ENCODE data around the gene CDK11A.
A peak's percentile ranks its signal among the peaks of the same experiment; 100 is the strongest.
"Not testable (repeated sequence)": the region's sequence is repeated elsewhere in the genome, so short reads cannot be mapped to it uniquely, and the experiment has no call there.

CDK11A gene

GRCh38 chr1:1692714-1693647, 31.2 kb downstream of the CDK11A start, which contains the start of gene SLC35E2B:
Gene SLC35E2B (minus strand): TSS chr1:1692795. CDS start chr1:1676699, 16,096 bp downstream.
- not testable (repeated sequence) for H3K27me3 Mint-ChIP-seq (ENCODE audit: low read depth); H3K4me1 Mint-ChIP-seq (ENCODE audit: low read depth); H3K36me3 Mint-ChIP-seq (ENCODE audit: low read depth); H3K9me3 Mint-ChIP-seq
- Mint-ChIP-seq H3K4me3 (peak within 1 kb of the TSS; percentile 82), H3K27ac (peak within 1 kb of the TSS; percentile 96)
- peak; percentile 94 for DNase-seq (ENCODE audit: low spot score)

- Mint-ChIP-seq H3K4me3 (peak overlapping the region; percentile 82), H3K27ac (peak overlapping the region; percentile 96)
- not testable (repeated sequence) for H3K27me3 Mint-ChIP-seq (ENCODE audit: low read depth); H3K4me1 Mint-ChIP-seq (ENCODE audit: low read depth); H3K9me3 Mint-ChIP-seq; H3K36me3 Mint-ChIP-seq (ENCODE audit: low read depth)
- DNase-seq (ENCODE audit: low spot score): peak; percentile 80
Measured at GRCh38 chr1:1692324-1692713, 31.8 kb downstream of the CDK11A start.

DNA sequence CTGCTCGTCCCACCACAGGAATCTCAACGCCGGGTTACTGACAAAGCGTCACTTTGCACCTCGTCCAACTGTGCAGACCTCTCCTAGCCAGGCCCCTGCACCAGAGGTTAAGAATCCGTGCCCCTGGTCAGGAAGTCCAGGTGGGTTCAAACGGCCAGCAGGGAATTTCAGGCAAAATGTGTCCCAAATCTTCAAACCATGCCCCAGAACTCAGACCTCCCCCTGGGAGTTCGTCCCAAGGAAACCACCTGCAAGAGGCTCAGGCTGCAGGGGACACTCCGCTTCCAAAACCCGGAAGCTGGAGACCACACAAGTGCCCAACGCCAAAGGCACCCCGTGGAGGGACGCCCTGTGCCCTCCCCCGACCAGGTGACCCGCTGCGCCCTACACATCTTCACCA, 32.7 kb downstream of the CDK11A start:
- not testable (repeated sequence) for H3K27me3 Mint-ChIP-seq (ENCODE audit: low read depth); H3K27ac Mint-ChIP-seq; H3K36me3 Mint-ChIP-seq (ENCODE audit: low read depth); H3K4me1 Mint-ChIP-seq (ENCODE audit: low read depth); H3K4me3 Mint-ChIP-seq; H3K9me3 Mint-ChIP-seq; DNase-seq (ENCODE audit: low spot score)

DNA sequence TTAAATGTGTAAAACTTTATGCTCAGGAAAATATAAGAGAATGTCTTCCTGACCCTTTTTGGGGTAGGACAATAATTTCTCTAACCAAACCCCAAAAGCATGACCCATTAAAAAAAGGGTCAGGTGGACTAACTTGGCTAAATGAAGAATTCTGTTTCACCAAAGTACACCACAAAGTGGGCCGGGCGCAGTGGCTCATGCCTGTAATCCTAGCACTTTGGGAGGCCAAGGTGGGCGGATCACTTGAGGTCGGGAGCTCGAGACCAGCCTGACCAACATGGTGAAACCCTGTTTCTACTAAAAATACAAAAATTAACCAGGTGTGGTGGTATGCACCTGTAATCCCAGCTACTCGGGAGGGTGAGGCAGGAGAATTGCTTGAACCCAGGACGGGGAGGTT, 34.6 kb downstream of the CDK11A start:
- H3K4me3 Mint-ChIP-seq; H3K27ac Mint-ChIP-seq; DNase-seq (ENCODE audit: low spot score); H3K9me3 Mint-ChIP-seq; H3K4me1 Mint-ChIP-seq (ENCODE audit: low read depth); H3K36me3 Mint-ChIP-seq (ENCODE audit: low read depth); H3K27me3 Mint-ChIP-seq (ENCODE audit: low read depth): not testable (repeated sequence)

GRCh38 chr1:1687846-1688245, 36.3 kb downstream of the CDK11A start:
- H3K4me1 Mint-ChIP-seq (ENCODE audit: low read depth): peaks cover 4% of the 10 kb centered on the region
- DNase-seq (ENCODE audit: low spot score): no peak
- peaks cover 15% of the 10 kb centered on the region for H3K36me3 Mint-ChIP-seq (ENCODE audit: low read depth)
- H3K9me3 Mint-ChIP-seq: no peaks in the 10 kb centered on the region
- no peak overlapping the region for H3K27ac Mint-ChIP-seq
- H3K27me3 Mint-ChIP-seq (ENCODE audit: low read depth): no peaks in the 10 kb centered on the region
- H3K4me3 Mint-ChIP-seq: no peak overlapping the region

GRCh38 chr1:1684031-1684681, 40.0 kb downstream of the CDK11A start:
- Mint-ChIP-seq H3K36me3 (ENCODE audit: low read depth) (peaks cover 13% of the 10 kb centered on the region), H3K27me3 (ENCODE audit: low read depth) (no peaks in the 10 kb centered on the region), H3K4me3 (no peak overlapping the region), H3K27ac (no peak overlapping the region), H3K4me1 (ENCODE audit: low read depth) (peaks cover 7% of the 10 kb centered on the region), H3K9me3 (no peaks in the 10 kb centered on the region)
- no peak for DNase-seq (ENCODE audit: low spot score)

DNA sequence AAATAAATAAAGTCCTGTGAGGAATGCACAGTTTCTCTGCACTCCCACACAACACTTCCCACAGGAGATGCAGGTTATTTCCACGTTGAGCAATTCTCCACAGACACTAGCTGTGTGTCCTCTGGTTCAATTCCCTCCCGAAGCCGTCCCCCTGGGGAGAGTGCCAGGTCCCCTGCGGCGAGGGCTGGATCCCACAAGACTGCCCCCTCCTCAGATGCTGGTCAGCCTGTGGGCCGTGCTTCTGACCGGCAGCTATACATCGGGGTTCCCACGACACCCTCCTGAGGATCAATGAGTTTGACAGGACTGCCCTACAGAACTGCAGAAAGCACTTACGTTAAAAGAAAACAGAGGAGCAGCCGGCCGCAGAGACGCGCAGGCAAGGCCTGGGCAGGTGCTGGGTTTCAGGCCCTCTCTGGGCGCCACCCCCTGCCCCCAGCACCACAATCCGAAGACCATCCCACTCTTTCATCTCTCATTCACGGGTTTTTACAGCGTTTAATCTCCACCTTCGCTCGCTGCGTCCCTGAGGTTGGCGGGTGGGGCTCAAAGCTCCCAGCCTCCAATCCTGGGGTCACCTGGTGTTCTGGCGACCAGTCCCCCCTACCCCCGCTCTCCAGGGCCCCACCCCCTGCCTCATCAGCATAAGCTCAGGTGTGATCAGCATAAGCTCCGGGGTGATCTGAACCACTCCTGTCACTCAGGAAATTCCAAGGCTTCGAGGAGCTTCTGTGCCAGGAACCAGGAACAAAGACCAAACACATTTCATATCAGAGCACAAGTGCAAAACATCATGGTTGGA, 40.9 kb downstream of the CDK11A start:
- DNase-seq (ENCODE audit: low spot score): no peak
- Mint-ChIP-seq H3K27ac (no peak overlapping the region), H3K36me3 (ENCODE audit: low read depth) (peaks cover 11% of the 10 kb centered on the region), H3K27me3 (ENCODE audit: low read depth) (no peaks in the 10 kb centered on the region), H3K9me3 (no peaks in the 10 kb centered on the region), H3K4me1 (ENCODE audit: low read depth) (peaks cover 15% of the 10 kb centered on the region), H3K4me3 (no peak overlapping the region)

- no peak overlapping the region for H3K4me3 Mint-ChIP-seq
- peak overlapping the region; percentile 15 for H3K27ac Mint-ChIP-seq
- H3K9me3 Mint-ChIP-seq: no peaks in the 10 kb centered on the region
- H3K36me3 Mint-ChIP-seq (ENCODE audit: low read depth): peaks cover 12% of the 10 kb centered on the region
- DNase-seq (ENCODE audit: low spot score): no peak
- no peaks in the 10 kb centered on the region for H3K27me3 Mint-ChIP-seq (ENCODE audit: low read depth)
- H3K4me1 Mint-ChIP-seq (ENCODE audit: low read depth): peaks cover 22% of the 10 kb centered on the region
Measured at GRCh38 chr1:1680912-1681273, 43.3 kb downstream of the CDK11A start.

GRCh38 chr1:1680031-1680911, 43.9 kb downstream of the CDK11A start:
- Mint-ChIP-seq H3K4me3 (no peak overlapping the region), H3K36me3 (ENCODE audit: low read depth) (peaks cover 12% of the 10 kb centered on the region), H3K27me3 (ENCODE audit: low read depth) (no peaks in the 10 kb centered on the region), H3K9me3 (no peaks in the 10 kb centered on the region), H3K27ac (no peak overlapping the region), H3K4me1 (ENCODE audit: low read depth) (peaks cover 20% of the 10 kb centered on the region)
- DNase-seq (ENCODE audit: low spot score): no peak

DNA sequence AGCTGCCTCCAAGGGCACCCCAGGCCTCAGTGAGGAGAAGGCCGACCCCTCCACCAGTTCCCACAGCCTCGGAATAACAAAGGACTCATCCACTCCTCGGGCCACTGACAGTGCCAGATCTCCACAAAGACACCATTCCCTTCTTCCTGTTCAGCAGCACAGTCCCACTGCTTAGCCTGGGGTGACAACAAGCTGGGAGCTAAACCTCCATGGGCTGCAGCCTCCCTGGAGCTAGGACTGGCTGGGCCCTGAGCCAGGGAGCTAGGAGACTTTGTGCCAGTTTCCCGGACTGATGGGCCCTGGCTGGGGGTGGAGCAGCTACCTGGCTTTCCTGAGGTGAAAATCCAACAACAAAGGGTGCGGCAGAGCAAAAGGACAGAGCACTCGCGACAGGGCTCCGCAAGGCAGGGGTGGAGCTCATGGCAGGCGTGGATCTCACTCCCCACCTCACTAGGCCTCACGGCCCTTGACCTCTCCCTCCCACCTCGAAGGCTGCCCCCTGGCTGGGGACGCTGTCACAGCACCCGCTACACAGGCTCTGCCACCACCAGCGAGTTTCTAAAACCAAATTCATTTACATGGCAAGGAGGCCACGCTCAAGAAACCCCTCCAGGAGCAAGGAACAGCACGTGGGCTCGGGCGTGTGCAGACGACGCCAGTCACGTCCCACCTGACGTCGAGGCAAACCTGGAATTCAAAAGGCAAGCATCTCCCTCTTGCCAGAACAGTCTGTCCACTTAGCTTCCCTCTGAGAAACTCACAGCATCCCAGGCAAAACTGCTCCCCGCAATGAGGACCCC, 45.4 kb downstream of the CDK11A start:
- Mint-ChIP-seq H3K9me3 (no peaks in the 10 kb centered on the region), H3K27ac (peak overlapping the region; percentile 91), H3K27me3 (ENCODE audit: low read depth) (no peaks in the 10 kb centered on the region), H3K36me3 (ENCODE audit: low read depth) (peaks cover 14% of the 10 kb centered on the region), H3K4me3 (peak overlapping the region; percentile 90), H3K4me1 (ENCODE audit: low read depth) (peaks cover 20% of the 10 kb centered on the region)
- peak; percentile 55 for DNase-seq (ENCODE audit: low spot score)

GRCh38 chr1:1677718-1678580, 46.2 kb downstream of the CDK11A start:
- no peaks in the 10 kb centered on the region for H3K9me3 Mint-ChIP-seq
- no peak for DNase-seq (ENCODE audit: low spot score)
- peaks cover 20% of the 10 kb centered on the region for H3K4me1 Mint-ChIP-seq (ENCODE audit: low read depth)
- H3K36me3 Mint-ChIP-seq (ENCODE audit: low read depth): peaks cover 8% of the 10 kb centered on the region
- H3K27me3 Mint-ChIP-seq (ENCODE audit: low read depth): no peaks in the 10 kb centered on the region
- peak overlapping the region; percentile 90 for H3K4me3 Mint-ChIP-seq
- H3K27ac Mint-ChIP-seq: peak overlapping the region; percentile 91

GRCh38 chr1:1676087-1676486, 48.1 kb downstream of the CDK11A start:
- H3K9me3 Mint-ChIP-seq; DNase-seq (ENCODE audit: low spot score); H3K27ac Mint-ChIP-seq; H3K27me3 Mint-ChIP-seq (ENCODE audit: low read depth); H3K36me3 Mint-ChIP-seq (ENCODE audit: low read depth); H3K4me3 Mint-ChIP-seq: not testable (repeated sequence)
- peaks cover 20% of the 10 kb centered on the region for H3K4me1 Mint-ChIP-seq (ENCODE audit: low read depth)
